ENCODE measurements around the gene GOLGA8R. TPM values are rescaled to one million over a fixed set of nuclear protein-coding genes. Genes with fewer than 3 reads are reported as not detected.

The GOLGA8R gene
- total and polyA plus RNA-seq, 9 of the 15 experiments (the other 6 are each of a cell fraction or from before 2014, with no cell fraction given), result 0.01 to 0.11 (median 0.06) TPM; not detected in 5

Small RNAs within 50 kb of the gene (small RNA-seq; reads per million reads assigned to genes)
- gene AC019322.2, result not detected
- not detected for gene RF00019
- gene RF00096, result not detected
- not detected for gene RN7SL196P

Other genes starting within 250 kb of the GOLGA8R start
- gene CHRFAM7A, start 20.7 kb downstream of the GOLGA8R start, total RNA-seq (2014; rRNA removed), result not detected in 2 replicates
- gene CHRFAM7A, start 20.7 kb downstream of the GOLGA8R start, total RNA-seq (2014; rRNA removed; fragmentation: Illumina TruSeq; extraction: Trizol), result not detected in 2 replicates
- gene CHRFAM7A, start 20.7 kb downstream of the GOLGA8R start, total RNA-seq (2015; rRNA removed; fragmentation: Illumina TruSeq; extraction: Trizol), result not detected in 2 replicates
- gene CHRFAM7A, start 20.7 kb downstream of the GOLGA8R start, total RNA-seq (2021), result not detected in 2 replicates
- not detected in 2 replicates for gene CHRFAM7A, start 20.7 kb downstream of the GOLGA8R start, polyA plus RNA-seq (2011; rRNA removed)
- not detected in 2 replicates for gene CHRFAM7A, start 20.7 kb downstream of the GOLGA8R start, polyA plus RNA-seq (2014; fragmentation: Illumina TruSeq; extraction: Trizol)
- gene CHRFAM7A, start 20.7 kb downstream of the GOLGA8R start, polyA plus RNA-seq (2014; fragmentation: Nextera tagmentation; extraction: Ambion mirVana), result not detected
- 0.93 TPM in 1 of 2 replicates, not detected in the other for gene CHRFAM7A, start 20.7 kb downstream of the GOLGA8R start, polyA plus RNA-seq (2014; rRNA removed)
- 0.23 TPM in 1 of 2 replicates, not detected in the other for gene GOLGA8Q, start 137.8 kb upstream of the GOLGA8R start, total RNA-seq (2014; rRNA removed)
- gene GOLGA8Q, start 137.8 kb upstream of the GOLGA8R start, total RNA-seq (2014; rRNA removed; fragmentation: Illumina TruSeq; extraction: Trizol), result 0.07 TPM in 1 of 2 replicates, not detected in the other
- gene GOLGA8Q, start 137.8 kb upstream of the GOLGA8R start, total RNA-seq (2015; rRNA removed; fragmentation: Illumina TruSeq; extraction: Trizol), result not detected in 2 replicates
- gene GOLGA8Q, start 137.8 kb upstream of the GOLGA8R start, total RNA-seq (2021), result not detected in 2 replicates
- not detected in 2 replicates for gene GOLGA8Q, start 137.8 kb upstream of the GOLGA8R start, polyA plus RNA-seq (2011; rRNA removed)
- gene GOLGA8Q, start 137.8 kb upstream of the GOLGA8R start, polyA plus RNA-seq (2014; fragmentation: Illumina TruSeq; extraction: Trizol), result not detected in 2 replicates
- gene GOLGA8Q, start 137.8 kb upstream of the GOLGA8R start, polyA plus RNA-seq (2014; fragmentation: Nextera tagmentation; extraction: Ambion mirVana), result not detected
- not detected in 2 replicates for gene GOLGA8Q, start 137.8 kb upstream of the GOLGA8R start, polyA plus RNA-seq (2014; rRNA removed)
- not detected in 2 replicates for gene GOLGA8H, start 189.8 kb upstream of the GOLGA8R start, total RNA-seq (2014; rRNA removed)
- gene GOLGA8H, start 189.8 kb upstream of the GOLGA8R start, total RNA-seq (2014; rRNA removed; fragmentation: Illumina TruSeq; extraction: Trizol), result not detected in 2 replicates
- not detected in 2 replicates for gene GOLGA8H, start 189.8 kb upstream of the GOLGA8R start, total RNA-seq (2015; rRNA removed; fragmentation: Illumina TruSeq; extraction: Trizol)
- not detected in 2 replicates for gene GOLGA8H, start 189.8 kb upstream of the GOLGA8R start, total RNA-seq (2021)
- not detected in 2 replicates for gene GOLGA8H, start 189.8 kb upstream of the GOLGA8R start, polyA plus RNA-seq (2011; rRNA removed)
- not detected in 2 replicates for gene GOLGA8H, start 189.8 kb upstream of the GOLGA8R start, polyA plus RNA-seq (2014; fragmentation: Illumina TruSeq; extraction: Trizol)
- not detected for gene GOLGA8H, start 189.8 kb upstream of the GOLGA8R start, polyA plus RNA-seq (2014; fragmentation: Nextera tagmentation; extraction: Ambion mirVana)
- 0.04 TPM in 1 of 2 replicates, not detected in the other for gene GOLGA8H, start 189.8 kb upstream of the GOLGA8R start, polyA plus RNA-seq (2014; rRNA removed)